Activated CD4-positive, alpha-beta T cell treated with anti-CD3 and anti-CD28 coated beads, Interleukin-2, Interleukin-4, amounts not matched to agents 100 ng/mL and 50 ng/mL, durations not matched to agents 16 hours and 8 hours (primary cell): Measurements from ENCODE around the gene RASGRP2.
"Not testable (repeated sequence)": the region's sequence is repeated elsewhere in the genome, so short reads cannot be mapped to it uniquely, and the experiment has no call there.

Experiments used
- DNase-seq: peaks from one replicate; pipeline ENCODE4 v3.0.0-alpha.2; 2020; ENCODE audit warnings: low spot score

RASGRP2 gene

GRCh38 chr11:64718084-64718779, 25.7 kb downstream of the RASGRP2 start:
- no peak for DNase-seq

- DNase-seq, result no peak
These were observed 26.7 kb downstream of the RASGRP2 start for GRCh38 chr11:64717268-64717578.

- DNase-seq, result no peak
These were observed 27.3 kb downstream of the RASGRP2 start for GRCh38 chr11:64716473-64717267.

- DNase-seq, result no peak
These were observed 28.0 kb downstream of the RASGRP2 start for GRCh38 chr11:64715756-64716472.

GRCh38 chr11:64715110-64715509, 28.8 kb downstream of the RASGRP2 start:
- no peak for DNase-seq

- no peak for DNase-seq
These were observed 29.3 kb downstream of the RASGRP2 start for GRCh38 chr11:64714666-64715065.

GRCh38 chr11:64713781-64714363, 30.1 kb downstream of the RASGRP2 start:
- DNase-seq, result no peak

GRCh38 chr11:64713016-64713707, 30.8 kb downstream of the RASGRP2 start:
- no peak for DNase-seq

GRCh38 chr11:64712430-64713015, 31.4 kb downstream of the RASGRP2 start:
- DNase-seq, result no peak

- DNase-seq, result no peak
These were observed 32.0 kb downstream of the RASGRP2 start for GRCh38 chr11:64711956-64712362.

GRCh38 chr11:64711138-64711955, 32.6 kb downstream of the RASGRP2 start:
- no peak for DNase-seq

- no peak for DNase-seq
These were observed 33.4 kb downstream of the RASGRP2 start for GRCh38 chr11:64710418-64711137.

GRCh38 chr11:64705501-64705900, 38.4 kb downstream of the RASGRP2 start:
- no peak for DNase-seq

GRCh38 chr11:64703048-64703447, 40.9 kb downstream of the RASGRP2 start:
- DNase-seq, result no peak

GRCh38 chr11:64701956-64702355, 42.0 kb downstream of the RASGRP2 start:
- DNase-seq, result not testable (repeated sequence)

GRCh38 chr11:64698427-64698826, 45.5 kb downstream of the RASGRP2 start:
- DNase-seq, result no peak

- no peak for DNase-seq
These were observed 46.1 kb downstream of the RASGRP2 start for GRCh38 chr11:64697663-64698375.

GRCh38 chr11:64696045-64696444, 47.9 kb downstream of the RASGRP2 start:
- no peak for DNase-seq

- DNase-seq, result no peak
These were observed 48.4 kb downstream of the RASGRP2 start for GRCh38 chr11:64695548-64695947.
